AG10803 (cell line): ENCODE results near the gene CELF6.

Source experiments
- DNase-seq: peaks from one replicate; pipeline ENCODE4 v3.0.0; 2010; ENCODE audit warnings: low read depth
- H3K4me3 ChIP-seq: 2 replicates; pipeline ENCODE4 v1.5.1; 2011; ENCODE audit warnings: mild to moderate bottlenecking, low read length, control low read depth
- CTCF ChIP-seq: conservative IDR thresholded peaks from 2 replicates; pipeline ENCODE4 v1.5.1; 2011; ENCODE audit warnings: mild to moderate bottlenecking, low read length, control low read depth, inconsistent platforms

The CELF6 gene

GRCh38 chr15:72307026-72307425 is 12.9 kb downstream of the CELF6 start:
- no peak for TF ChIP-seq CTCF
- no peak overlapping the region for H3K4me3 ChIP-seq
- DNase-seq = no peak

GRCh38 chr15:72306211-72306785 is 13.7 kb downstream of the CELF6 start:
- DNase-seq = peak; percentile 40

GRCh38 chr15:72304596-72304995 is 15.4 kb downstream of the CELF6 start:
- DNase-seq = no peak
- no peak overlapping the region for H3K4me3 ChIP-seq
- TF ChIP-seq CTCF = no peak

More at GRCh38 chr15:72306211-72306785, 13.7 kb downstream of the CELF6 start:
- H3K4me3 ChIP-seq = no peak overlapping the region
- TF ChIP-seq CTCF = no peak

- no peak overlapping the region for H3K4me3 ChIP-seq
- DNase-seq = no peak
- TF ChIP-seq CTCF = no peak
These were observed 17.0 kb downstream of the CELF6 start for GRCh38 chr15:72302955-72303354.

DNA sequence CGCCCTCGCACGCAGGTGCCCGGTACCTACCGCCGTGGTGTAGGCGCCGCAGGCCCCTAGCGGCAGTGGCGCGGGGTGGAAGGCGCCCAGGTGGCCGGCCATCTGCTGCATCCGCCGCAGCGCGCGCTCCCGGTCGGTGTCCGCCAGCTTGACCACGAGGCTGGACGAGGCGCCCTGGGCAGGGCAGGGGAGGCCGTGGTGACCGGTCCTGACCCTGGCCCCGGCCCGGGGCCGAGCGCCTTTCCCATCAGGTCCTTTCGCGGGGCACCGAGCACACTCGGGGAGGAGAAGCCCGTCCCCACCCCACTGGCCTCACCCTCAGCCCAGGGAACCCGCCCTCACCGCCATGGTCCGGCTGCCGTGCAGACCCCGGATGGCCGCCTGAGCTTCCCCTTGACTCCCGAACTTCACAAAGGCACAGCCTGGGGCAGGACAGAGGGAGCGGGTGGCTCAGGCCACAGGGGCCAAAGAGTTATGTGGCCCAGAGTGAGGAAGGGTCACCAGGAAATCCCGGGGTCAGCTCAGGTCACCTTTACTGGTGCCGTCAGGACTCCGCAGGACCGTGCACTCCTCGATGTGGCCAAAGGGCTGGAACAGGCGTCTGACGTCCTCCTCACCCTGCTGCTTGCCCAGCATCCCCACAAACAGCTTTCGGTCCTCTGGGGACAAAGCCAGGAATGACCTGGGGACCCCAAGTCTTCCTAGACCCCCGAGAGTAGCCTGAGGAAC is 30.2 kb downstream of the CELF6 start:
- no peak for DNase-seq
- TF ChIP-seq CTCF = no peak
- no peak overlapping the region for H3K4me3 ChIP-seq

GRCh38 chr15:72288796-72289596 is 31.0 kb downstream of the CELF6 start:
- H3K4me3 ChIP-seq = no peak overlapping the region
- DNase-seq = no peak
- no peak for TF ChIP-seq CTCF
